ENCODE data around the gene MTHFD2. TPM values are rescaled to one million over a fixed set of nuclear protein-coding genes. Genes with fewer than 3 reads are reported as not detected.

Gene MTHFD2
- total RNA-seq, 2 donors from 2014 or later = 15.8 to 25.7 TPM

DNA sequence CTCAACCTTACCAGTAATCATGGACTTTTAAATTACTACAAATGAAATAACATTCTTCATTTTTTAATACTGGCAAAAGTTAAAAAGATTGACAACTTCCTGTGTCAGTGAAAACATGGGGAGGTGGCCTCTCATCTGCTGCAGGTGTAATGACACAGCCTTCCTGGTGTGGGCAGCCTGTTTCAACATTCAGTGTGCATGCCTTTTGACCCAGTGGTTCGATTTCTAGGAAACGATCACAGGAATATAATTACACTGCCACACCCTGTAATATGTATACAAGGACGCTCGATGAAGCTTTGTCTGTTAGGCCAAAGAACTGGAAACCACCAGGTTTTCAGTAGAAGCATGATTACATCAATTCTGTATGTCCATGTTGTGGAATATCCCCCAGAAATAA is 68.7 kb downstream of the MTHFD2 start:
- no peaks in the 10 kb centered on the region for H3K4me1 ChIP-seq
- H3K36me3 ChIP-seq (replicated peaks in 1 of 2; ENCODE audit: insufficient read depth in 1 of 2, low read depth in 2 of 2) = no peaks in the 10 kb centered on the region
- no peaks in the 10 kb centered on the region for H3K9me3 ChIP-seq
- H3K4me3 ChIP-seq = no peak overlapping the region
- intact Hi-C loops (cut with DNase I) = no loop called here
- DNase-seq = peak in 3 of 4 donors; percentile 23 to 39 (median 29)
- TF ChIP-seq POLR2A (IDR thresholded peaks at IDR 0.05) = no peak
- TF ChIP-seq, protein P1, sequence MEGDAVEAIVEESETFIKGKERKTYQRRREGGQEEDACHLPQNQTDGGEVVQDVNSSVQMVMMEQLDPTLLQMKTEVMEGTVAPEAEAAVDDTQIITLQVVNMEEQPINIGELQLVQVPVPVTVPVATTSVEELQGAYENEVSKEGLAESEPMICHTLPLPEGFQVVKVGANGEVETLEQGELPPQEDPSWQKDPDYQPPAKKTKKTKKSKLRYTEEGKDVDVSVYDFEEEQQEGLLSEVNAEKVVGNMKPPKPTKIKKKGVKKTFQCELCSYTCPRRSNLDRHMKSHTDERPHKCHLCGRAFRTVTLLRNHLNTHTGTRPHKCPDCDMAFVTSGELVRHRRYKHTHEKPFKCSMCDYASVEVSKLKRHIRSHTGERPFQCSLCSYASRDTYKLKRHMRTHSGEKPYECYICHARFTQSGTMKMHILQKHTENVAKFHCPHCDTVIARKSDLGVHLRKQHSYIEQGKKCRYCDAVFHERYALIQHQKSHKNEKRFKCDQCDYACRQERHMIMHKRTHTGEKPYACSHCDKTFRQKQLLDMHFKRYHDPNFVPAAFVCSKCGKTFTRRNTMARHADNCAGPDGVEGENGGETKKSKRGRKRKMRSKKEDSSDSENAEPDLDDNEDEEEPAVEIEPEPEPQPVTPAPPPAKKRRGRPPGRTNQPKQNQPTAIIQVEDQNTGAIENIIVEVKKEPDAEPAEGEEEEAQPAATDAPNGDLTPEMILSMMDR (IDR thresholded peaks at IDR 0.05) = peak in 4 of 7 experiments; percentile 19 to 34 (median 28)
- no peak for ATAC-seq
- 12 to 13% methylated on average over 4 of the region's 4 CpGs for WGBS, 2 donors
- H3K27me3 ChIP-seq = no peaks in the 10 kb centered on the region
- H3K27ac ChIP-seq = no peak overlapping the region

Other genes starting within 250 kb of the MTHFD2 start
- gene TET3, start 213.7 kb upstream of the MTHFD2 start, total RNA-seq = 1 to 10 TPM; 6.7 to 7.3 TPM
- 10 to 100 TPM; 17.1 to 41.5 TPM for gene BOLA3, start 50.7 kb upstream of the MTHFD2 start, total RNA-seq
- gene MOB1A, start 19.7 kb upstream of the MTHFD2 start, total RNA-seq = 10 to 100 TPM; 26.7 to 37.9 TPM
- 1 to 10 TPM; 2.3 to 8.3 TPM for gene SLC4A5, start 144.8 kb downstream of the MTHFD2 start, total RNA-seq
- gene DCTN1, start 181.7 kb downstream of the MTHFD2 start, total RNA-seq = 10 to 100 TPM; 71.3 to 82.4 TPM
- 1 to 10 TPM in 1 of 2 donors, under 1 TPM in 1; 0.33 to 1.6 TPM for gene C2orf81, start 223.0 kb downstream of the MTHFD2 start, total RNA-seq
- gene WDR54, start 223.1 kb downstream of the MTHFD2 start, total RNA-seq = 10 to 100 TPM in 1 of 2 donors, under 1 TPM in 1; 0.99 to 14.3 TPM
- gene RTKN, start 243.3 kb downstream of the MTHFD2 start, total RNA-seq = 10 to 100 TPM; 36.1 to 80.8 TPM

Data from body of pancreas (tissue), 4 donors.